ENCODE measurements around the gene TMEM203. TPM values are rescaled to one million over a fixed set of nuclear protein-coding genes. Genes with fewer than 3 reads are reported as not detected.

TMEM203 gene
- total RNA-seq, 2 experiments from 2014 or later, result 42.9 to 58.2 TPM

GRCh38 chr9:137167747-137168572 is 37.5 kb downstream of the TMEM203 start:
- no peak for TF ChIP-seq CTCF (conservative IDR thresholded peaks at IDR 0.05; ENCODE audit: low read length)
- no peak for TF ChIP-seq EZH2phosphoT487 (IDR thresholded peaks at IDR 0.05; ENCODE audit: borderline replicate concordance, low read depth, low read length)
- Histone ChIP-seq H2AFZ (ENCODE audit: low read length) (no peak overlapping the region), H3K9me3 (ENCODE audit: low read length) (no peaks in the 10 kb centered on the region), H3K4me2 (ENCODE audit: low read length) (no peak overlapping the region), H3K27ac (ENCODE audit: low read depth, low read length, poor library complexity, severe bottlenecking) (no peak overlapping the region), H3K9me2 (ENCODE audit: insufficient read depth, low read length) (no peaks in the 10 kb centered on the region), H3K4me1 (ENCODE audit: insufficient read depth, low read length, poor library complexity, severe bottlenecking) (peaks cover 4% of the 10 kb centered on the region), H3K79me2 (ENCODE audit: insufficient read depth, low read depth, low read length) (no peaks in the 10 kb centered on the region), H3K36me3 (ENCODE audit: insufficient read depth, low read length) (no peaks in the 10 kb centered on the region), H4K20me1 (ENCODE audit: insufficient read depth, low read length) (no peaks in the 10 kb centered on the region), H3K4me3 (ENCODE audit: low read depth, low read length, poor library complexity, severe bottlenecking) (no peak overlapping the region)
- intact Hi-C loops (cut with micrococcal nuclease; ENCODE audit: unreplicated experiment), result no loop called here
- no TSS peak for BruUV-seq (replicated peaks)
- ChIA-PET POLR2A (no interaction called here), CTCF (ENCODE audit: unreplicated experiment) (interaction anchor here (0.5 kb wide), 1 partner anchor 31 kb away, joined by 3 read pairs; no protein-coding TSS in a partner anchor)
- DNase-seq (ENCODE audit: low spot score), result no peak

- intact Hi-C loops (cut with micrococcal nuclease; ENCODE audit: unreplicated experiment), result no loop called here
- ChIA-PET CTCF (ENCODE audit: unreplicated experiment) (interaction anchor here (0.6 kb wide), 1 partner anchor 37 kb away, joined by 9 read pairs; no protein-coding TSS in a partner anchor), POLR2A (interaction anchor here (0.6 kb wide), 1 partner anchor 56 kb away, joined by 3 read pairs; no protein-coding TSS in a partner anchor)
- Histone ChIP-seq H2AFZ (ENCODE audit: low read length) (no peak overlapping the region), H3K79me2 (ENCODE audit: insufficient read depth, low read depth, low read length) (no peaks in the 10 kb centered on the region), H3K4me2 (ENCODE audit: low read length) (no peak overlapping the region), H3K4me1 (ENCODE audit: insufficient read depth, low read length, poor library complexity, severe bottlenecking) (peaks cover 4% of the 10 kb centered on the region), H3K4me3 (ENCODE audit: low read depth, low read length, poor library complexity, severe bottlenecking) (no peak overlapping the region), H4K20me1 (ENCODE audit: insufficient read depth, low read length) (no peaks in the 10 kb centered on the region), H3K9me3 (ENCODE audit: low read length) (no peaks in the 10 kb centered on the region), H3K36me3 (ENCODE audit: insufficient read depth, low read length) (no peaks in the 10 kb centered on the region), H3K27ac (ENCODE audit: low read depth, low read length, poor library complexity, severe bottlenecking) (no peak overlapping the region), H3K9me2 (ENCODE audit: insufficient read depth, low read length) (no peaks in the 10 kb centered on the region)
- no peak for DNase-seq (ENCODE audit: low spot score)
- TF ChIP-seq EZH2phosphoT487 (IDR thresholded peaks at IDR 0.05; ENCODE audit: borderline replicate concordance, low read depth, low read length) (no peak), CTCF (conservative IDR thresholded peaks at IDR 0.05; ENCODE audit: low read length) (no peak)
- BruUV-seq (replicated peaks), result no TSS peak
Measured at GRCh38 chr9:137167277-137167746, 38.1 kb downstream of the TMEM203 start.
